Endothelial cell (in vitro differentiated cells): ENCODE results near the gene LRRC70. TPM values are rescaled to one million over a fixed set of nuclear protein-coding genes. Genes with fewer than 3 reads are reported as not detected.

ENCODE experiments used
- DNase-seq: peaks from one replicate; pipeline ENCODE4 v3.0.0; 2021; ENCODE audit warnings: low spot score
- H3K27ac Mint-ChIP-seq: one replicate; pipeline ENCODE4 v1.8.0; 2021; ENCODE audit warnings: mixed read lengths, inconsistent platforms; ENCODE audit not compliant: unreplicated experiment
- H3K27me3 Mint-ChIP-seq: one replicate; pipeline ENCODE4 v1.8.0; 2021; ENCODE audit warnings: mild to moderate bottlenecking, moderate library complexity, mixed read lengths, inconsistent platforms; ENCODE audit not compliant: unreplicated experiment
- H3K36me3 Mint-ChIP-seq: one replicate; pipeline ENCODE4 v1.8.0; 2021; ENCODE audit warnings: mild to moderate bottlenecking, low read depth, mixed read lengths, inconsistent platforms; ENCODE audit not compliant: unreplicated experiment
- H3K4me1 Mint-ChIP-seq: one replicate; pipeline ENCODE4 v1.8.0; 2021; ENCODE audit warnings: mild to moderate bottlenecking, mixed read lengths, inconsistent platforms; ENCODE audit not compliant: unreplicated experiment
- H3K4me3 Mint-ChIP-seq: one replicate; pipeline ENCODE4 v1.8.0; 2021; ENCODE audit warnings: mild to moderate bottlenecking, mixed read lengths, inconsistent platforms; ENCODE audit not compliant: unreplicated experiment
- H3K9me3 Mint-ChIP-seq: one replicate; pipeline ENCODE4 v1.8.0; 2021; ENCODE audit warnings: mixed read lengths, inconsistent platforms; ENCODE audit not compliant: unreplicated experiment
- total RNA-seq: library from RNA; stranded (reverse); fragmentation: NEBNext Ultra II Directional; extraction: Animal tissue kit (Norgen Biotek cat#: 25700); gene quantifications from one replicate; pipeline ENCODE4 v1.2.1, GENCODE V29; 2021; ENCODE audit not compliant: unreplicated experiment
- TF ChIP-seq, protein P1 (sequence below): fragments of 200-600 bp; sonication (generic); IDR thresholded peaks from one replicate; pipeline ENCODE4 v1.5.0; 2021; ENCODE audit warnings: antibody characterized with exemption; ENCODE audit not compliant: unreplicated experiment

LRRC70 gene
- total RNA-seq, 1 donor from 2014 or later, result 35.0 TPM

DNA sequence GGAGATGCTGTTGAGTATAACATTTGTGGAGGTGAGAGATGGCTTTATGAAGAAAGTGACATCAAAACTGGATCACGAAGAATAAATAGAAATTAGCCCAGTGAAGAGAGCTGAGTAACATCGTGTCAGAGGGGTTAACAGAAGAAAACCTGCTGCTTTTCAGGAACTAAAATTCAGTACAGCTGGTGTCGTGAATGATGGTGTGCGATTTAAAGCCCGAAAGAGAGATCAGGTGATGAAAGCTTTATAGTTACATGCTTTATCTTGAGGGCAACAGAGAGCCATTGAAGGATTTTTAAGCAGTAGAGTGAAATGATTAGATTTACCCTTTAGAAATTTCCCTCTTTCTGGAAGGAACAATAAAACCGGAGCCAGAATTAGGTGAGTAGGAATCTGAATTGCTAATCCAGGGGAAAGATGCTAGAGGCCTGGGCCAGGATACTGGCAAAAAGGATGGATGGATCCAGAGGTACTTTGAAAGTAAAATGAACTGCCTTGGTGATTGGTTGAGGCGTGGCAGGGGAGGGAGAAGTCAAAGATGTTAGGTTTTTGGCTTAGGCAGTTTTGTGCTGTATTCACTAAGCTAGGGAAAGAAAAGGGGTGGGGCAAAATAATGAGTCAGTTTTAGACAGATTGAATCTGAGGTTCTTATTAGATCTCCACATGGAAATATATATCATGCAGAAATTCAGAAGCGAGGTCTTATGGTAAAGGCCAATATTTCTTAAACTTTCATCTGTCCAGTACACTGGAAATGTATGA is 3.4 kb downstream of the LRRC70 start:
- Mint-ChIP-seq H3K36me3 (peaks cover 9% of the 10 kb centered on the region), H3K4me1 (peaks cover 57% of the 10 kb centered on the region), H3K27ac (peak overlapping the region; percentile 87), H3K4me3 (peak overlapping the region; percentile 80), H3K9me3 (no peaks in the 10 kb centered on the region), H3K27me3 (peaks cover 3% of the 10 kb centered on the region)
- no peak for DNase-seq
- TF ChIP-seq, protein P1, sequence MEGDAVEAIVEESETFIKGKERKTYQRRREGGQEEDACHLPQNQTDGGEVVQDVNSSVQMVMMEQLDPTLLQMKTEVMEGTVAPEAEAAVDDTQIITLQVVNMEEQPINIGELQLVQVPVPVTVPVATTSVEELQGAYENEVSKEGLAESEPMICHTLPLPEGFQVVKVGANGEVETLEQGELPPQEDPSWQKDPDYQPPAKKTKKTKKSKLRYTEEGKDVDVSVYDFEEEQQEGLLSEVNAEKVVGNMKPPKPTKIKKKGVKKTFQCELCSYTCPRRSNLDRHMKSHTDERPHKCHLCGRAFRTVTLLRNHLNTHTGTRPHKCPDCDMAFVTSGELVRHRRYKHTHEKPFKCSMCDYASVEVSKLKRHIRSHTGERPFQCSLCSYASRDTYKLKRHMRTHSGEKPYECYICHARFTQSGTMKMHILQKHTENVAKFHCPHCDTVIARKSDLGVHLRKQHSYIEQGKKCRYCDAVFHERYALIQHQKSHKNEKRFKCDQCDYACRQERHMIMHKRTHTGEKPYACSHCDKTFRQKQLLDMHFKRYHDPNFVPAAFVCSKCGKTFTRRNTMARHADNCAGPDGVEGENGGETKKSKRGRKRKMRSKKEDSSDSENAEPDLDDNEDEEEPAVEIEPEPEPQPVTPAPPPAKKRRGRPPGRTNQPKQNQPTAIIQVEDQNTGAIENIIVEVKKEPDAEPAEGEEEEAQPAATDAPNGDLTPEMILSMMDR, result no peak

DNA sequence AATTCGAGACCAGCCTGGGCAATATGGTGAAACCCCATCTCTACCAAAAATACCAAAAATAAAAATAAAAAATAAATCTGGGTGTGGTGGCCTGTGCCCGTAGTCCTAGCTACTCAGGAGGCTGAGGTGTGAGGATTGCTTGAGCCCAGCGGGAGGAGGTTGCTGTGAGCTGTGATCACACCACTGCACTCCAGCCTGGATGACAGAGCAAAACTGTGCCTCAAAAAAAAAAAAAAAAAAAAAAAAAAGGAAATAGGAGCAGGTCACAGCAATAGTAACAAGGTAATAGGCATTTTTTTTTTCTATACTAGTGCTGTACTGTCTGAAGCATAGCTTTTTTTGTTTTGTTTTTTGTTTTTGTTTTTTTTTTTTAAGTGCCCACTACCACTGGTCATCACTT is 5.8 kb downstream of the LRRC70 start:
- DNase-seq, result no peak
- TF ChIP-seq, protein P1, result no peak
- H3K27ac Mint-ChIP-seq, result peak overlapping the region; percentile 96
- H3K4me3 Mint-ChIP-seq, result no peak overlapping the region
- H3K4me1 Mint-ChIP-seq, result peaks cover 66% of the 10 kb centered on the region
- no peaks in the 10 kb centered on the region for H3K9me3 Mint-ChIP-seq
- H3K27me3 Mint-ChIP-seq, result peaks cover 2% of the 10 kb centered on the region
- H3K36me3 Mint-ChIP-seq, result peaks cover 20% of the 10 kb centered on the region

DNA sequence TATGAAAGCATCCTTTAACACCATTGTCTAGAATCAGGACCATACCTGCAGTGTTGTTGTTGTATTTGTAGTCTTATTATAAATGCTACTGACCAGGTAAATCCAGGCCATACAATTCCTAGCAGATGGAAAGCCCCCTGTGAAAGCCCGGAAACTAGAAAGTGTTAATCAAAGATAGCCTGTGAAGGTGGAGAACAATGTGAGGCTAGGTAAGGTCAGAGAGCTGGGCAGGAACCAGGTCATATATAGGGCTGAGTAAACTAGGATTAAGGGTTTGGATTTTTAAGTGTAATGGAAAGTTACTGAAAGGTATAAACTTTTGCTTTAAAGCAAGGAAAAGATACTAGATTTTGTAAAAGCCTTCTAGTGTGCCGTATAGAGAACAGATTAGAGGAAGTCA is 6.7 kb downstream of the LRRC70 start:
- peak overlapping the region; percentile 23 for H3K4me3 Mint-ChIP-seq
- H3K9me3 Mint-ChIP-seq, result no peaks in the 10 kb centered on the region
- TF ChIP-seq, protein P1, result no peak
- peak overlapping the region; percentile 96 for H3K27ac Mint-ChIP-seq
- peaks cover 20% of the 10 kb centered on the region for H3K36me3 Mint-ChIP-seq
- H3K27me3 Mint-ChIP-seq, result peaks cover 2% of the 10 kb centered on the region
- peaks cover 67% of the 10 kb centered on the region for H3K4me1 Mint-ChIP-seq
- no peak for DNase-seq

DNA sequence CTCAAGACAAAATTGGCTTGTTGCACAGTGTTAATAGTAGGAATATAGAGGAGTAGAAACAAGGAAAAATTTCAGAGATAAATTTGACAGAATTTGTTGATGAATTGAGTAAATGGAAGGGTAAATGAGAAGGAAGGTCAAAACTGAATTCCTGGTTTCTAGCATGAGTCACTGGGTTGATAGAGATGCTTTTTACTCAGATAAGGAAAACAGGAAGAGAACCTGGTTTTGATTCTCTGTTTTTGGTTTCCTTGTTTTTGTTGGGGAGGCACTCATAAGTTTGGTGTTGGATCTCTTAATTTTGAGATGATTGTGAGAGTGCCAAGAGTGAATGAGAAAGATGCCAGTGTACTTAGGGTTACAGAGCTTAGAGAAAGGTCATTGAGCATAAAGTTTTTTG is 7.1 kb downstream of the LRRC70 start:
- Mint-ChIP-seq H3K27me3 (peaks cover 2% of the 10 kb centered on the region), H3K4me3 (peak overlapping the region; percentile 56), H3K9me3 (no peaks in the 10 kb centered on the region), H3K27ac (peak overlapping the region; percentile 96), H3K36me3 (peaks cover 16% of the 10 kb centered on the region), H3K4me1 (peaks cover 63% of the 10 kb centered on the region)
- no peak for DNase-seq
- TF ChIP-seq, protein P1, result no peak

DNA sequence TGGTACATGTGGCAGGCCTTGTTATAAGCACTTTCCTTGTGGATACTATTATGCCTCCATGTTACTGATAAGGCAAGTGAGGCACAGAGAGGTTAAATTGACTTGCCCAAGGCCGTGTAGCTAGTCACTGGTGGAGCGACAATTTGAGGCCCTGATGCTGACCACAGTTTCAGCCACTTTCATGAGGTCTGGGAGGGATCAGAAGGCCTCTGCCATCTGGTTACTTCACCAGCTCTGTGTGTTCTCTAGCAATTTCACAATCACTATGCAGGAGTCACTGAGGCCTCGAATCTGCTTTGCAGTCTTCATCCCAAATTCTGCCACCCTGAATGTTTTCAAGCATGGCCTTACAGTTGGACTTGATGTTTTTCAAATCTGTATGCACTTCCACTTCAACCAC is 9.1 kb downstream of the LRRC70 start:
- H3K4me3 Mint-ChIP-seq, result no peak overlapping the region
- no peak for DNase-seq
- no peaks in the 10 kb centered on the region for H3K27me3 Mint-ChIP-seq
- peaks cover 49% of the 10 kb centered on the region for H3K4me1 Mint-ChIP-seq
- H3K27ac Mint-ChIP-seq, result no peak overlapping the region
- TF ChIP-seq, protein P1, result no peak
- no peaks in the 10 kb centered on the region for H3K9me3 Mint-ChIP-seq
- peaks cover 25% of the 10 kb centered on the region for H3K36me3 Mint-ChIP-seq
